HepG2 (cell line): ENCODE results near the gene FAM78A. TPM values are rescaled to one million over a fixed set of nuclear protein-coding genes. Genes with fewer than 3 reads are reported as not detected.

Source experiments
- KDM5B ChIP-seq: sonication (generic); formaldehyde crosslinking; IDR thresholded peaks from 2 replicates; pipeline ENCODE4 v1.4.0; 2020; ENCODE audit warnings: missing genetic modification reagents, mild to moderate bottlenecking, borderline replicate concordance
- NONO ChIP-seq, 2 experiments: fragments of 450-650 bp in 1 of 2; sonication (generic) in 1 of 2; formaldehyde crosslinking in 1 of 2; IDR thresholded peaks in 1 of 2; conservative IDR thresholded peaks in 1 of 2; 2 replicates each; pipeline versions ENCODE4 v1.6.1 to v1.8.0; 2017 to 2022; ENCODE audit warnings: mild to moderate bottlenecking in 1 of 2, missing genetic modification reagents in 1 of 2, moderate library complexity in 1 of 2
- PHB2 ChIP-seq: fragments of 450-650 bp; IDR thresholded peaks from 2 replicates; pipeline ENCODE4 v1.6.1; 2018; ENCODE audit not compliant: partially characterized antibody
- PHF21A ChIP-seq: sonication (generic); formaldehyde crosslinking; IDR thresholded peaks from 2 replicates; pipeline ENCODE4 v1.5.0; 2020; ENCODE audit warnings: mild to moderate bottlenecking, missing genetic modification reagents
- SMARCC2 ChIP-seq: fragments of 450-650 bp; IDR thresholded peaks from 2 replicates; pipeline ENCODE4 v1.6.1; 2017; ENCODE audit warnings: antibody characterized with exemption, mild to moderate bottlenecking
- ZBTB40 ChIP-seq, 2 experiments: fragments of 450-650 bp in 1 of 2; sonication (generic) in 1 of 2; formaldehyde crosslinking in 1 of 2; IDR thresholded peaks; 2 replicates each; pipeline versions ENCODE4 v1.6.1 to v1.8.0; 2016 to 2022; ENCODE audit warnings: antibody characterized with exemption in 1 of 2, mild to moderate bottlenecking in 1 of 2, missing genetic modification reagents in 1 of 2
- ZNF263 ChIP-seq: sonication (generic); formaldehyde crosslinking; IDR thresholded peaks from 2 replicates; pipeline ENCODE4 v1.4.0; 2020; ENCODE audit warnings: missing genetic modification reagents
- ZNF615 ChIP-seq: sonication (generic); formaldehyde crosslinking; IDR thresholded peaks from 2 replicates; pipeline ENCODE4 v1.5.0; 2020; ENCODE audit warnings: mild to moderate bottlenecking, missing genetic modification reagents, borderline replicate concordance
- polyA plus RNA-seq, 8 experiments: library from polyadenylated mRNA; depleted of rRNA in 3 of 8; stranded (reverse) in 7 of 8; unstranded in 1 of 8; fragments of >200 nt; fragmentation: Illumina TruSeq in 4 of 8; extraction: Trizol in 4 of 8; gene quantifications; 2 replicates each; pipeline versions ENCODE4 v1.2.1 to v1.2.3, GENCODE V29; 2011 to 2016; ENCODE audit warnings: low read depth in 4 of 8, missing spikeins in 1 of 8, mixed read lengths in 1 of 8; ENCODE audit not compliant: insufficient read depth in 1 of 8
- total RNA-seq, 5 experiments: library from RNA; depleted of rRNA; stranded (reverse); fragments of >200 nt; fragmentation: Illumina TruSeq; extraction: Trizol; gene quantifications; 2 replicates each; pipeline ENCODE4 v1.2.3, GENCODE V29; 2016; ENCODE audit warnings: low read depth in 1 of 5

FAM78A gene
- total and polyA plus RNA-seq, 2 of the 13 experiments (the other 11 are each of a cell fraction or from before 2014, with no cell fraction given): 0.18 to 0.62 TPM

- TF ChIP-seq ZBTB40 (IDR thresholded peaks at IDR 0.05): no peak
- 0 out of 2 replicates have a peak, but pooled peaks have one; percentile 23 for TF ChIP-seq ZBTB40 (CRISPR knock-in tag; IDR thresholded peaks at IDR 0.05)
- no peak for TF ChIP-seq PHB2
- 0 out of 2 replicates have a peak, but pooled peaks have one; percentile 24 for TF ChIP-seq PHF21A (CRISPR knock-in tag)
- TF ChIP-seq ZNF615 (CRISPR knock-in tag): no peak
- TF ChIP-seq ZNF263 (CRISPR knock-in tag): no peak
- TF ChIP-seq SMARCC2: no peak
- TF ChIP-seq NONO (IDR thresholded peaks at IDR 0.05): no peak
- TF ChIP-seq NONO (CRISPR knock-in tag; conservative IDR thresholded peaks at IDR 0.05): 0 out of 2 replicates have a peak, but pooled peaks have one; percentile 26
- no peak for TF ChIP-seq KDM5B (CRISPR knock-in tag)
Observed at GRCh38 chr9:131238402-131239021, 37.8 kb downstream of the FAM78A start (continued).
